ENCODE data around the gene PPCDC. TPM values are rescaled to one million over a fixed set of nuclear protein-coding genes. Genes with fewer than 3 reads are reported as not detected.

The PPCDC gene
- polyA plus RNA-seq, 3 donors = 14.2 to 33.7 (median 18.7) TPM

- Mint-ChIP-seq H3K4me3 (no peak overlapping the region), H3K4me1 (peaks cover 91% of the 10 kb centered on the region), H3K27me3 (ENCODE audit: low read depth in 3 of 3) (peaks cover 0 to 2% (median 1%) of the 10 kb centered on the region in 3 donors), H3K36me3 (peaks cover 31 to 43% of the 10 kb centered on the region in 2 donors), H3K27ac (peak overlapping the region; percentile 68 to 90 (median 86)), H3K9me3 (peaks cover 0 to 1% (median 0%) of the 10 kb centered on the region in 7 donors)
- intact Hi-C loops (cut with micrococcal nuclease) = loop anchor here in 1 of 2 donors (5.0 kb wide), 1 partner anchor 33 kb away; no protein-coding TSS in a partner anchor
- Histone ChIP-seq H3K4me2 (replicated peaks; ENCODE audit: extremely low read depth, low read length, poor library complexity, severe bottlenecking) (no peak overlapping the region), H3K9me3 (replicated peaks in 1 of 2; ENCODE audit: control insufficient read depth in 1 of 2, insufficient read depth in 1 of 2, low read length in 2 of 2) (no peaks in the 10 kb centered on the region), H3K27ac (ENCODE audit: low read depth in 1 of 2, low read length in 2 of 2) (peak overlapping the region; percentile 44 to 70), H2AFZ (ENCODE audit: insufficient read depth, low read depth, low read length, poor library complexity, severe bottlenecking) (no peak overlapping the region), H3K4me3 (replicated peaks in 1 of 3; ENCODE audit: low read depth in 2 of 3, low read length in 3 of 3) (peak overlapping the region in 1 of 3 experiments; percentile 11), H3K27me3 (ENCODE audit: control insufficient read depth in 2 of 2, insufficient read depth in 2 of 2, low read length in 2 of 2) (no peaks in the 10 kb centered on the region), H3K79me2 (ENCODE audit: insufficient read depth, low read length) (peaks cover 13% of the 10 kb centered on the region), H3K4me1 (ENCODE audit: control insufficient read depth in 1 of 2, insufficient read depth in 2 of 2, low read length in 2 of 2) (peaks cover 77 to 84% of the 10 kb centered on the region in 2 donors), H4K20me1 (ENCODE audit: insufficient read depth, low read length) (no peaks in the 10 kb centered on the region), H3K36me3 (replicated peaks in 1 of 2; ENCODE audit: control insufficient read depth in 1 of 2, insufficient read depth in 2 of 2, low read length in 2 of 2) (no peaks in the 10 kb centered on the region), H3K9ac (ENCODE audit: insufficient read depth, low read length, poor library complexity, severe bottlenecking) (peak overlapping the region; percentile 6)
- TF ChIP-seq CTCF (IDR thresholded peaks at IDR 0.05) = no peak
- DNase-seq = peak; percentile 80 to 90 (median 87)
- 61% methylated on average over 4 of the region's 8 CpGs for WGBS (ENCODE audit: insufficient coverage)
These were observed 11.2 kb downstream of the PPCDC start for GRCh38 chr15:75034615-75035014.

- no peak overlapping the region for H3K4me3 Mint-ChIP-seq
- peaks cover 28 to 40% of the 10 kb centered on the region in 2 donors for H3K36me3 Mint-ChIP-seq
- H3K27me3 Mint-ChIP-seq (ENCODE audit: low read depth in 3 of 3) = peaks cover 0 to 3% (median 2%) of the 10 kb centered on the region in 3 donors
- no peaks in the 10 kb centered on the region for H3K36me3 ChIP-seq (replicated peaks in 1 of 2; ENCODE audit: control insufficient read depth in 1 of 2, insufficient read depth in 2 of 2, low read length in 2 of 2)
- H3K4me2 ChIP-seq (replicated peaks; ENCODE audit: extremely low read depth, low read length, poor library complexity, severe bottlenecking) = no peak overlapping the region
- H3K4me3 ChIP-seq (replicated peaks in 1 of 3; ENCODE audit: low read depth in 2 of 3, low read length in 3 of 3) = no peak overlapping the region
- peak overlapping the region in 4 of 7 donors; percentile 30 to 87 (median 58) for H3K27ac Mint-ChIP-seq
- H3K27ac ChIP-seq (ENCODE audit: low read depth in 1 of 2, low read length in 2 of 2) = no peak overlapping the region
- peaks cover 70 to 82% of the 10 kb centered on the region in 2 donors for H3K4me1 ChIP-seq (ENCODE audit: control insufficient read depth in 1 of 2, insufficient read depth in 2 of 2, low read length in 2 of 2)
- H3K79me2 ChIP-seq (ENCODE audit: insufficient read depth, low read length) = peaks cover 8% of the 10 kb centered on the region
- DNase-seq = no peak
- no peak overlapping the region for H3K9ac ChIP-seq (ENCODE audit: insufficient read depth, low read length, poor library complexity, severe bottlenecking)
- no peak for TF ChIP-seq CTCF (IDR thresholded peaks at IDR 0.05)
- intact Hi-C loops (cut with micrococcal nuclease) = no loop called here
- WGBS (ENCODE audit: insufficient coverage) = no CpG with 5 or more reads among the region's 2 CpGs
- no peaks in the 10 kb centered on the region for H4K20me1 ChIP-seq (ENCODE audit: insufficient read depth, low read length)
- no peak overlapping the region for H2AFZ ChIP-seq (ENCODE audit: insufficient read depth, low read depth, low read length, poor library complexity, severe bottlenecking)
- no peaks in the 10 kb centered on the region for H3K27me3 ChIP-seq (ENCODE audit: control insufficient read depth in 2 of 2, insufficient read depth in 2 of 2, low read length in 2 of 2)
- peaks cover 0 to 1% (median 0%) of the 10 kb centered on the region in 7 donors for H3K9me3 Mint-ChIP-seq
- peaks cover 87% of the 10 kb centered on the region for H3K4me1 Mint-ChIP-seq
- H3K9me3 ChIP-seq (replicated peaks in 1 of 2; ENCODE audit: control insufficient read depth in 1 of 2, insufficient read depth in 1 of 2, low read length in 2 of 2) = no peaks in the 10 kb centered on the region
These were observed 12.8 kb downstream of the PPCDC start for GRCh38 chr15:75036212-75036616.

Data from CD14-positive monocyte (primary cell).